ENCODE data around the gene FRYL.

Gene FRYL

DNA sequence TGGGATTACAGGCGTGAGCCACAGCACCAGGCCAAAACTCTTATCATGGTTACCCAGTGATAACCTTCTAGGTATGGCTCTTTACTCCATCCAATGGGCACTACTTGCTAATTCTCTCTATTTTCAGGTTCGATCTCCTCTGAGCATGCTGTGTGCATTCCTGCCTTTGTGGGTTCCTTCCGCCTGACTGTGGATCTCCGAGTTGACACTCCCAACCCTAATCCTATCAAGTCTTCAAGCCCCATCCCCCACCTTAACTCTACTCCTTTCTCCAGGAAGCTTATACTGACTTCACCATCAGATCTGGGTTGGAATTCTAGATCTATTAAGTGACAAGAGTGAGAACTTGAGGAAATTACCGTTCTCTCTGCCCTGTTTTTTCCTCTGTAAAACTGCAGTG, 225.5 kb downstream of the FRYL start:
- H3K79me2 ChIP-seq (ENCODE audit: insufficient read depth, low read length): no peaks in the 10 kb centered on the region
- H3K9ac ChIP-seq (ENCODE audit: low read length): no peak overlapping the region
- no peaks in the 10 kb centered on the region for H3K9me3 ChIP-seq (ENCODE audit: insufficient read depth, low read length)
- peaks cover 4% of the 10 kb centered on the region; the same call in 1 of the 2 replicates for H3F3A ChIP-seq (ENCODE audit: insufficient read depth)
- no peak overlapping the region for H3K4me2 ChIP-seq (ENCODE audit: low read depth, low read length, poor library complexity, severe bottlenecking)
- no peaks in the 10 kb centered on the region for H3K27me3 ChIP-seq (ENCODE audit: low read length)
- no peak overlapping the region for H2AFZ ChIP-seq (ENCODE audit: low read depth, low read length, severe bottlenecking)
- TF ChIP-seq EZH2phosphoT487 (conservative IDR thresholded peaks at IDR 0.05; ENCODE audit: low read length) (no peak), CTCF (IDR thresholded peaks at IDR 0.05; ENCODE audit: insufficient read depth, low read length, poor library complexity, severe bottlenecking) (no peak)
- H3K36me3 ChIP-seq (ENCODE audit: low read length): peaks cover 37% of the 10 kb centered on the region; the same call in 1 of the 2 replicates
- H3K4me3 ChIP-seq (ENCODE audit: insufficient read depth, low read length, poor library complexity, severe bottlenecking): no peak overlapping the region
- no peaks in the 10 kb centered on the region for H3K9me2 ChIP-seq (replicated peaks; ENCODE audit: insufficient read depth, low read length)
- no peaks in the 10 kb centered on the region for H4K20me1 ChIP-seq (ENCODE audit: low read depth, low read length)
- H3K27ac ChIP-seq (ENCODE audit: low read depth, low read length): no peak overlapping the region

GRCh38 chr4:48553720-48554119, 226.4 kb downstream of the FRYL start:
- Histone ChIP-seq H3K27ac (ENCODE audit: low read depth, low read length) (no peak overlapping the region), H2AFZ (ENCODE audit: low read depth, low read length, severe bottlenecking) (no peak overlapping the region), H4K20me1 (ENCODE audit: low read depth, low read length) (no peaks in the 10 kb centered on the region), H3K9me2 (replicated peaks; ENCODE audit: insufficient read depth, low read length) (no peaks in the 10 kb centered on the region), H3K9me3 (ENCODE audit: insufficient read depth, low read length) (no peaks in the 10 kb centered on the region), H3F3A (ENCODE audit: insufficient read depth) (peaks cover 4% of the 10 kb centered on the region; the same call in 1 of the 2 replicates), H3K27me3 (ENCODE audit: low read length) (no peaks in the 10 kb centered on the region), H3K79me2 (ENCODE audit: insufficient read depth, low read length) (no peaks in the 10 kb centered on the region), H3K9ac (ENCODE audit: low read length) (no peak overlapping the region), H3K4me3 (ENCODE audit: insufficient read depth, low read length, poor library complexity, severe bottlenecking) (no peak overlapping the region), H3K4me2 (ENCODE audit: low read depth, low read length, poor library complexity, severe bottlenecking) (no peak overlapping the region), H3K36me3 (ENCODE audit: low read length) (peaks cover 41% of the 10 kb centered on the region; the same call in 1 of the 2 replicates)
- TF ChIP-seq CTCF (IDR thresholded peaks at IDR 0.05; ENCODE audit: insufficient read depth, low read length, poor library complexity, severe bottlenecking) (no peak), EZH2phosphoT487 (conservative IDR thresholded peaks at IDR 0.05; ENCODE audit: low read length) (no peak)

- Histone ChIP-seq H3K9ac (ENCODE audit: low read length) (no peak overlapping the region), H3K4me2 (ENCODE audit: low read depth, low read length, poor library complexity, severe bottlenecking) (no peak overlapping the region), H3K4me3 (ENCODE audit: insufficient read depth, low read length, poor library complexity, severe bottlenecking) (no peak overlapping the region), H3K36me3 (ENCODE audit: low read length) (peaks cover 52% of the 10 kb centered on the region; the same call in 1 of the 2 replicates), H3K27me3 (ENCODE audit: low read length) (no peaks in the 10 kb centered on the region), H3K27ac (ENCODE audit: low read depth, low read length) (no peak overlapping the region), H3K9me2 (replicated peaks; ENCODE audit: insufficient read depth, low read length) (no peaks in the 10 kb centered on the region), H2AFZ (ENCODE audit: low read depth, low read length, severe bottlenecking) (no peak overlapping the region), H4K20me1 (ENCODE audit: low read depth, low read length) (no peaks in the 10 kb centered on the region), H3F3A (ENCODE audit: insufficient read depth) (peaks cover 8% of the 10 kb centered on the region; the same call in 1 of the 2 replicates), H3K9me3 (ENCODE audit: insufficient read depth, low read length) (no peaks in the 10 kb centered on the region), H3K79me2 (ENCODE audit: insufficient read depth, low read length) (no peaks in the 10 kb centered on the region)
- TF ChIP-seq EZH2phosphoT487 (conservative IDR thresholded peaks at IDR 0.05; ENCODE audit: low read length) (no peak), CTCF (IDR thresholded peaks at IDR 0.05; ENCODE audit: insufficient read depth, low read length, poor library complexity, severe bottlenecking) (peak; percentile 42)
These were observed 233.7 kb downstream of the FRYL start for GRCh38 chr4:48546336-48546735.

Data from SU-DHL-6 (cell line).